ENCODE results near the gene SLC27A4. TPM values are rescaled to one million over a fixed set of nuclear protein-coding genes. Genes with fewer than 3 reads are reported as not detected.

Gene SLC27A4
- total and polyA plus RNA-seq, 7 donors: 6.0 to 45.1 (median 12.2) TPM

DNA sequence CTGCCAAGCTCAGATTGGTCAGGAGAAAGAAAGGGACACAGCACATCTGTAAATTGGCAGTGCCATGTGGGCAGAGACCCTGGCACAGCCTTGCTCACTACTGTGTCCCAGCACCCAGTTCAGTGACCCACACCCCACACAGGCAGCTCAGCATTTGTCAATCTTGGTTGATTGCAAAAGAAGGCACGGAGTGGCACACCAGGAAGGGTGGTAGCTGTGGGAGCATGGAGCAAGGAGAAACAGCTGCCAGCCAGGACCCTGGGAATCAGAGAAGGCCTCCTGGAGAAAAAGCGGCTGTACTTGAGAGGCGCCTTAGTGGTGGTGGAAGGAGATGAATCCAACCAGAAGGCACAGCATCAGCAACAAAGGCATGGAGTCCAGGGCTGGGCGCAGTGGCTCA lies 3.5 kb downstream of the SLC27A4 start:
- 95 to 96% methylated on average over 4 of the region's 4 CpGs for WGBS, 2 donors
- TF ChIP-seq, protein P1, sequence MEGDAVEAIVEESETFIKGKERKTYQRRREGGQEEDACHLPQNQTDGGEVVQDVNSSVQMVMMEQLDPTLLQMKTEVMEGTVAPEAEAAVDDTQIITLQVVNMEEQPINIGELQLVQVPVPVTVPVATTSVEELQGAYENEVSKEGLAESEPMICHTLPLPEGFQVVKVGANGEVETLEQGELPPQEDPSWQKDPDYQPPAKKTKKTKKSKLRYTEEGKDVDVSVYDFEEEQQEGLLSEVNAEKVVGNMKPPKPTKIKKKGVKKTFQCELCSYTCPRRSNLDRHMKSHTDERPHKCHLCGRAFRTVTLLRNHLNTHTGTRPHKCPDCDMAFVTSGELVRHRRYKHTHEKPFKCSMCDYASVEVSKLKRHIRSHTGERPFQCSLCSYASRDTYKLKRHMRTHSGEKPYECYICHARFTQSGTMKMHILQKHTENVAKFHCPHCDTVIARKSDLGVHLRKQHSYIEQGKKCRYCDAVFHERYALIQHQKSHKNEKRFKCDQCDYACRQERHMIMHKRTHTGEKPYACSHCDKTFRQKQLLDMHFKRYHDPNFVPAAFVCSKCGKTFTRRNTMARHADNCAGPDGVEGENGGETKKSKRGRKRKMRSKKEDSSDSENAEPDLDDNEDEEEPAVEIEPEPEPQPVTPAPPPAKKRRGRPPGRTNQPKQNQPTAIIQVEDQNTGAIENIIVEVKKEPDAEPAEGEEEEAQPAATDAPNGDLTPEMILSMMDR (IDR thresholded peaks at IDR 0.05): no peak
- TF ChIP-seq POLR2AphosphoS5 (IDR thresholded peaks at IDR 0.05) (no peak), EP300 (IDR thresholded peaks at IDR 0.05) (no peak), POLR2A (IDR thresholded peaks at IDR 0.05) (no peak)
- Histone ChIP-seq H3K4me1 (peaks cover 0 to 18% (median 14%) of the 10 kb centered on the region in 4 donors), H3K9me3 (no peaks in the 10 kb centered on the region), H3K27me3 (no peaks in the 10 kb centered on the region), H3K27ac (no peak overlapping the region), H3K36me3 (peaks cover 0 to 64% (median 45%) of the 10 kb centered on the region in 4 donors), H3K4me3 (no peak overlapping the region)
- DNase-seq: no peak
- intact Hi-C loops (cut with DNase I): no loop called here

DNA sequence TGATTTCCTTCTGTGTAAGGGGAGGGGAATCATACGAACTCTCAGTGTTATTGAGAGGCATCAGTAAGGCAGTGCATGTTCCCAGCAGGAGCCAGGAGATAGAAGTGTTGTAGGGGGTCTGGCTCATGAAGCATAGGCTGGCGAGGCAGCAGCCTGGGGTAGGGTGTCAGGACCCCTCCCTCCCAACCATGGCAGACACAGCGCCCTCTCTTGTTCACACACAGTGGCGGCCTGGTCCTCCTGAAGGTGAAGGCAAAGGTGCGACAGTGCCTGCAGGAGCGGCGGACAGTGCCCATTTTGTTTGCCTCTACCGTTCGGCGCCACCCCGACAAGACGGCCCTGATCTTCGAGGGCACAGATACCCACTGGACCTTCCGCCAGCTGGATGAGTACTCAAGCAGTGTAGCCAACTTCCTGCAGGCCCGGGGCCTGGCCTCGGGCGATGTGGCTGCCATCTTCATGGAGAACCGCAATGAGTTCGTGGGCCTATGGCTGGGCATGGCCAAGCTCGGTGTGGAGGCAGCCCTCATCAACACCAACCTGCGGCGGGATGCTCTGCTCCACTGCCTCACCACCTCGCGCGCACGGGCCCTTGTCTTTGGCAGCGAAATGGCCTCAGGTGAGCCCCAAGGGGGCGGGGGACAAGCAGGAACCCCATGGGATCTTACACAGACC lies 4.7 kb downstream of the SLC27A4 start:
- no peak for DNase-seq
- WGBS, 2 donors: 97% methylated on average over 28 of the region's 28 CpGs
- Histone ChIP-seq H3K4me3 (no peak overlapping the region), H3K4me1 (peaks cover 0 to 13% (median 12%) of the 10 kb centered on the region in 4 donors), H3K27me3 (no peaks in the 10 kb centered on the region), H3K36me3 (peaks cover 10 to 77% (median 54%) of the 10 kb centered on the region in 4 donors), H3K9me3 (no peaks in the 10 kb centered on the region), H3K27ac (no peak overlapping the region)
- TF ChIP-seq EP300 (IDR thresholded peaks at IDR 0.05) (no peak), POLR2A (IDR thresholded peaks at IDR 0.05) (no peak)
- intact Hi-C loops (cut with DNase I): no loop called here

DNA sequence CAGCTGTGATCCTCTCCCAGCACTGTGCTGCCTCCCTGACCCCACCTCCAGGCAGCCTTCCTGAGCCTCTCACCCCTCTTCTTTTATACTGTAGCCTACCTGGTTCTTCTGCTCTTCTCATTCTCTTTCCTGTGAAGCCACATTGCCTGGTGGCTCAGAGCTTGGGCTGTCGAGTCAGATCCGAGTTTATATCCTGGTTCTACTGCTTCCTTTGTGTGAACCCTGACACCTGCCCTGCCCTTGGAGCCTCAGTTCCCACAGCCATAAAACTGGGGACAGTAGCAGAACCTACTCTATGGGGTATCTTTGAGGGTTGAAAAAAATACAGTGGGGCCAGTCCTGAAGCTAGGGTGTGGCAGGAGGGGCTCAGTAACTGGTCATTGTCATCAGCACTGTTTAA lies 8.8 kb downstream of the SLC27A4 start:
- Histone ChIP-seq H3K4me3 (no peak overlapping the region), H3K9me3 (no peaks in the 10 kb centered on the region), H3K27me3 (no peaks in the 10 kb centered on the region), H3K36me3 (peaks cover 16 to 80% (median 57%) of the 10 kb centered on the region in 4 donors), H3K4me1 (no peaks in the 10 kb centered on the region), H3K27ac (no peak overlapping the region)
- TF ChIP-seq, protein P1 (IDR thresholded peaks at IDR 0.05): no peak
- TF ChIP-seq POLR2A (IDR thresholded peaks at IDR 0.05) (no peak), EP300 (IDR thresholded peaks at IDR 0.05) (no peak)
- intact Hi-C loops (cut with DNase I): no loop called here
- 38 to 66% methylated on average over 2 of the region's 2 CpGs for WGBS, 2 donors
- no peak for DNase-seq

DNA sequence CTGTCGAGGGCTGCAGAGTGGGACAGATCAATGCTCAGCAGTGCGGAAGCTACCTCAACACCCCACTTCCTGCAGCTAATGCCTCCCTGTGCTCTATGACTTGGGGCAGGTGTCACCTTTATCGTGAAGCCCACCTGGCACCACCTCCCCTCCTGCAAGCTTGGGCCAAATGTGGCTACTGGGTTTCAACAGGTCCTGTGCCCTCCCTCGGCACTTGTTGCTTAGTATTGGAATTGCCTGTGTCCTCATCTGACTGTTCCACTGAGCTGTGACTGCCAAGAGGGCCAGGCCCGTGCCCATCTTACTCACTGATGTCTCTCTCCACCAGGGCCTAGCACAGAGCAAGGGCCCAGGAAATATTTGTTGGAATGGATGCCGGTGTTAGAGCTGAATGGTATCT lies 9.4 kb downstream of the SLC27A4 start:
- peaks cover 16 to 80% (median 54%) of the 10 kb centered on the region in 4 donors for H3K36me3 ChIP-seq
- no peak for DNase-seq
- WGBS, 2 donors: 95 to 97% methylated on average over 6 of the region's 6 CpGs
- H3K4me3 ChIP-seq: no peak overlapping the region
- H3K27ac ChIP-seq: no peak overlapping the region
- TF ChIP-seq POLR2AphosphoS5 (IDR thresholded peaks at IDR 0.05) (no peak), EP300 (IDR thresholded peaks at IDR 0.05) (no peak), POLR2A (IDR thresholded peaks at IDR 0.05) (no peak)
- TF ChIP-seq, protein P1 (IDR thresholded peaks at IDR 0.05): no peak
- no peaks in the 10 kb centered on the region for H3K27me3 ChIP-seq
- intact Hi-C loops (cut with DNase I): no loop called here
- H3K9me3 ChIP-seq: no peaks in the 10 kb centered on the region
- no peaks in the 10 kb centered on the region for H3K4me1 ChIP-seq

DNA sequence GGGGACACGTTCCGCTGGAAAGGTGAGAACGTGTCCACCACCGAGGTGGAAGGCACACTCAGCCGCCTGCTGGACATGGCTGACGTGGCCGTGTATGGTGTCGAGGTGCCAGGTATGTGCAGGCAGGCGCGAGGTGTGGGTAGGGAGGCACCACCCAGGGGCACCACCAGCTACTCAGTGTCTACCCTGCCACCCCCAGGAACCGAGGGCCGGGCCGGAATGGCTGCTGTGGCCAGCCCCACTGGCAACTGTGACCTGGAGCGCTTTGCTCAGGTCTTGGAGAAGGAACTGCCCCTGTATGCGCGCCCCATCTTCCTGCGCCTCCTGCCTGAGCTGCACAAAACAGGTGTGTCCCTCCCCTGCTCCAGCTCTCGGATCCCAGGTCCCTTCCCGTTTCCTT lies 15.1 kb downstream of the SLC27A4 start:
- TF ChIP-seq, protein P1 (IDR thresholded peaks at IDR 0.05): no peak
- TF ChIP-seq POLR2A (IDR thresholded peaks at IDR 0.05) (no peak), POLR2AphosphoS5 (IDR thresholded peaks at IDR 0.05) (no peak), EP300 (IDR thresholded peaks at IDR 0.05) (no peak)
- DNase-seq: no peak
- no peaks in the 10 kb centered on the region for H3K4me1 ChIP-seq
- 97% methylated on average over 19 of the region's 19 CpGs for WGBS, 2 donors
- no peaks in the 10 kb centered on the region for H3K9me3 ChIP-seq
- no peaks in the 10 kb centered on the region for H3K27me3 ChIP-seq
- no peak overlapping the region for H3K27ac ChIP-seq
- peaks cover 5 to 50% (median 24%) of the 10 kb centered on the region in 4 donors for H3K36me3 ChIP-seq
- intact Hi-C loops (cut with DNase I): no loop called here
- H3K4me3 ChIP-seq: no peak overlapping the region
